Measurements from ENCODE around the gene SLC29A1. TPM values are rescaled to one million over a fixed set of nuclear protein-coding genes. Genes with fewer than 3 reads are reported as not detected.
A peak's percentile ranks its signal among the peaks of the same experiment; 100 is the strongest.

SLC29A1 gene
- total RNA-seq, 1 experiment from 2014 or later: 45.3 TPM

DNA sequence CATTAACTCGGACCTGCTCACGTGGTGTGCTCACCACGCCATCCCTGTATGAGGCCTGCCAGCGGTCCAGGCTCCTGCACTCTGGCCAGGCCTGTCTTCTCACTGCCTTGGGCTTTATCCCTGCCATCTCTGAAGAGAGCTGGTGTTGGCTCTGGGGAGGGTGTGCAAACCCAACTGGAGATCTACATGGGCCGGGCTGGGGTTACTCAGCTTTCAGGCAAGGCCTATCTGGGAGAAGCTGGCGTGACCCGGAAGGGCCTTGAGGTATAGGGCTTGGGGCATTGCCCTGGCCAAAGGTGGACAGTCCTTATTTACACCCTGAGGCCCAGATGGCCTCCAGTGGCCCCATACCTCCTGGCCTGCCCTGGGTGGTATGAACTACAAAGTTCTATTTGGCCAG is 5.0 kb downstream of the SLC29A1 start:
- H3K27me3 ChIP-seq (ENCODE audit: insufficient read depth, low read depth): no peaks in the 10 kb centered on the region
- H3K79me2 ChIP-seq (ENCODE audit: low read depth): peaks cover 13% of the 10 kb centered on the region
- peaks cover 11% of the 10 kb centered on the region for H3K4me1 ChIP-seq (replicated peaks; ENCODE audit: insufficient read depth)
- H3F3A ChIP-seq (ENCODE audit: insufficient read depth, low read depth): no peaks in the 10 kb centered on the region; the same call in 1 of the 2 replicates
- CTCF ChIA-PET: interaction anchor here (0.9 kb wide), 1 partner anchor 10 kb away, joined by 3 read pairs; no protein-coding TSS in a partner anchor
- no peak for DNase-seq
- intact Hi-C loops (cut with micrococcal nuclease; ENCODE audit: unreplicated experiment): no loop called here
- no TSS peak for BruUV-seq (replicated peaks)
- H4K20me1 ChIP-seq (ENCODE audit: insufficient read depth): peaks cover 3% of the 10 kb centered on the region; the same call in 1 of the 2 replicates
- H3K36me3 ChIP-seq (ENCODE audit: low read depth): no peaks in the 10 kb centered on the region
- POLR2A ChIA-PET (ENCODE audit: unreplicated experiment): no interaction called here
- no peaks in the 10 kb centered on the region for H3K9me3 ChIP-seq (ENCODE audit: insufficient read depth, low read depth)
- H2AFZ ChIP-seq: no peak overlapping the region
- no peak overlapping the region for H3K4me3 ChIP-seq
- H3K9me2 ChIP-seq (ENCODE audit: insufficient read depth): no peaks in the 10 kb centered on the region
- no peak overlapping the region for H3K27ac ChIP-seq
- TF ChIP-seq EZH2 (IDR thresholded peaks at IDR 0.05; ENCODE audit: low read depth): no peak
- TF ChIP-seq CTCF (conservative IDR thresholded peaks at IDR 0.05): no peak
- H3K4me2 ChIP-seq: no peak overlapping the region

DNA sequence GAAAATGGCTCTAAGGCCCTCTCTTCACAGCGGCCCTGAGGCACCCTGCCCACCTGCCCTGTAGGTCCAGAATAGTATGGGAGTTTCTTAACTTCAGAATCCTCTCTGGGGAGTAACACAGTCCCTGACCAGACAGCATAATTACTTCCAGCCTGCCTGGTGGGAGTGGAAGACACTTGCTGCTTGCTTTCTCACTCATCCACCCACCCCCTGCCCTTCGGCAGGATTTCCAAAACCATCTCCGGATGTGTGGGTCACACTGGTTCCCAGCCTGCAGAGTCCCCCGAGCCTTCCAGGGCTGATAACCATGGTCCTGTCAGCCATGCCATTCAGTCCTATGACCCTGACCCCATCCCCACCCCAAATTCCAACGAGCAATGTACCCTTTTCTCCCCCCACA is 5.4 kb downstream of the SLC29A1 start:
- TF ChIP-seq CTCF (conservative IDR thresholded peaks at IDR 0.05) (no peak), EZH2 (IDR thresholded peaks at IDR 0.05; ENCODE audit: low read depth) (no peak)
- DNase-seq: peak in 1 of 2 experiments; percentile 23
- CTCF ChIA-PET: interaction anchor here (0.9 kb wide), 1 partner anchor 10 kb away, joined by 3 read pairs; no protein-coding TSS in a partner anchor
- H3K79me2 ChIP-seq (ENCODE audit: low read depth): peaks cover 13% of the 10 kb centered on the region
- no peaks in the 10 kb centered on the region for H3K27me3 ChIP-seq (ENCODE audit: insufficient read depth, low read depth)
- intact Hi-C loops (cut with micrococcal nuclease; ENCODE audit: unreplicated experiment): no loop called here
- no peaks in the 10 kb centered on the region; the same call in 1 of the 2 replicates for H3F3A ChIP-seq (ENCODE audit: insufficient read depth, low read depth)
- no peak overlapping the region for H3K4me2 ChIP-seq
- peaks cover 3% of the 10 kb centered on the region; the same call in 1 of the 2 replicates for H4K20me1 ChIP-seq (ENCODE audit: insufficient read depth)
- BruUV-seq (replicated peaks): no TSS peak
- no peak overlapping the region for H3K27ac ChIP-seq
- H3K4me3 ChIP-seq: no peak overlapping the region
- H2AFZ ChIP-seq: no peak overlapping the region
- no peaks in the 10 kb centered on the region for H3K9me3 ChIP-seq (ENCODE audit: insufficient read depth, low read depth)
- POLR2A ChIA-PET (ENCODE audit: unreplicated experiment): no interaction called here
- H3K9me2 ChIP-seq (ENCODE audit: insufficient read depth): no peaks in the 10 kb centered on the region
- H3K4me1 ChIP-seq (replicated peaks; ENCODE audit: insufficient read depth): peaks cover 11% of the 10 kb centered on the region
- no peaks in the 10 kb centered on the region for H3K36me3 ChIP-seq (ENCODE audit: low read depth)

GRCh38 chr6:44229376-44230033 is 6.1 kb downstream of the SLC29A1 start:
- H3K9me2 ChIP-seq (ENCODE audit: insufficient read depth): no peaks in the 10 kb centered on the region
- no peak overlapping the region for H2AFZ ChIP-seq
- H3K27ac ChIP-seq: no peak overlapping the region
- H3F3A ChIP-seq (ENCODE audit: insufficient read depth, low read depth): peaks cover 2% of the 10 kb centered on the region; the same call in 1 of the 2 replicates
- no peak overlapping the region for H3K4me3 ChIP-seq
- H3K4me1 ChIP-seq (replicated peaks; ENCODE audit: insufficient read depth): peaks cover 6% of the 10 kb centered on the region
- peaks cover 11% of the 10 kb centered on the region for H3K79me2 ChIP-seq (ENCODE audit: low read depth)
- TF ChIP-seq CTCF (conservative IDR thresholded peaks at IDR 0.05) (no peak), EZH2 (IDR thresholded peaks at IDR 0.05; ENCODE audit: low read depth) (no peak)
- peak in 1 of 2 experiments; percentile 15 for DNase-seq
- no peaks in the 10 kb centered on the region for H3K36me3 ChIP-seq (ENCODE audit: low read depth)
- CTCF ChIA-PET: no interaction called here
- H3K9me3 ChIP-seq (ENCODE audit: insufficient read depth, low read depth): no peaks in the 10 kb centered on the region
- H3K4me2 ChIP-seq: no peak overlapping the region
- peaks cover 3% of the 10 kb centered on the region; the same call in 1 of the 2 replicates for H4K20me1 ChIP-seq (ENCODE audit: insufficient read depth)
- intact Hi-C loops (cut with micrococcal nuclease; ENCODE audit: unreplicated experiment): no loop called here
- POLR2A ChIA-PET (ENCODE audit: unreplicated experiment): no interaction called here
- no peaks in the 10 kb centered on the region for H3K27me3 ChIP-seq (ENCODE audit: insufficient read depth, low read depth)
- no TSS peak for BruUV-seq (replicated peaks)

Measured in PC-9 (cell line).